NB4 (cell line): ENCODE data around the gene TRANK1.

Source experiments
- CTCF ChIP-seq: IDR thresholded peaks from one replicate; pipeline ENCODE4 v1.5.1; 2012; ENCODE audit warnings: low read depth, low read length
- TF ChIP-seq, protein P1 (sequence below): IDR thresholded peaks from 2 replicates; pipeline ENCODE4 v1.6.1; 2011; ENCODE audit warnings: low read depth, low read length

DNA sequence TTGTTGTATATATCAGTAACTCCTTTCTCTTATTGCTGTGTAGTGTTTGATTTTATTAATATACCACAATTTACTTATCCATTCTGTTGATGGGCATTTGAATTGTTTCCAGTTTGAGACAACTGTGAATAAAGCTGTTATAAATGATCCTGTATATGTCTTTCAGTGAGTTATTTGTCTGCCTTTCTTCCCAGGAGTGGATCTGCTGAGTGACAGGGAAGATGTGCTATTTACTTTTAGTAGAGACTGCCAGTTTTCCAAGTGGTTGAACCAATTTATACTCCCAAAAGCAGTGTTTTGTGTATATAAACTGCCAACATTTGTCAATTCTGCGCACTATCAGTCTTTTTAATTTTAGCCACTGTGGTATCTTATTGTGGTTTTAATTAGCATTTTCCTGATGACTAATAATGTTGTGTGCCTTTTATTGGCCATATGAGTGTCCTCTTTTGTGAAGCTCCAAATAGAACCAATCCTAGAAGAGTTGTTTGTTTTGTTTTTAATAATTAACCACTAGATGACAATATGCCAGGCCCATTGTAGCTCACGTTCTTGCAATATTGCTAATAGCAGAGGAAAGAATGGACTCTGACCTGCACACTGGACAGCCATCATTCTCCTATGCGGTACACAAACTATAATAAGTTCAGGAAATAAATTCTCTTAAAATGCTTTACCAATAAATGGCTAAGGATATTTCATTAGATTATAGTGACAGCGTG is 25.3 kb downstream of the TRANK1 start:
- TF ChIP-seq CTCF: no peak
- TF ChIP-seq, protein P1, sequence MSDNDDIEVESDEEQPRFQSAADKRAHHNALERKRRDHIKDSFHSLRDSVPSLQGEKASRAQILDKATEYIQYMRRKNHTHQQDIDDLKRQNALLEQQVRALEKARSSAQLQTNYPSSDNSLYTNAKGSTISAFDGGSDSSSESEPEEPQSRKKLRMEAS: no peak
